Measurements from ENCODE around the gene KRTAP4-3. TPM values are rescaled to one million over a fixed set of nuclear protein-coding genes. Genes with fewer than 3 reads are reported as not detected.
"Not testable (repeated sequence)": the region's sequence is repeated elsewhere in the genome, so short reads cannot be mapped to it uniquely, and the experiment has no call there.

KRTAP4-3 gene
- total and polyA plus RNA-seq, 2 of the 13 experiments (the other 11 are each of a cell fraction or from before 2014, with no cell fraction given): not detected

DNA sequence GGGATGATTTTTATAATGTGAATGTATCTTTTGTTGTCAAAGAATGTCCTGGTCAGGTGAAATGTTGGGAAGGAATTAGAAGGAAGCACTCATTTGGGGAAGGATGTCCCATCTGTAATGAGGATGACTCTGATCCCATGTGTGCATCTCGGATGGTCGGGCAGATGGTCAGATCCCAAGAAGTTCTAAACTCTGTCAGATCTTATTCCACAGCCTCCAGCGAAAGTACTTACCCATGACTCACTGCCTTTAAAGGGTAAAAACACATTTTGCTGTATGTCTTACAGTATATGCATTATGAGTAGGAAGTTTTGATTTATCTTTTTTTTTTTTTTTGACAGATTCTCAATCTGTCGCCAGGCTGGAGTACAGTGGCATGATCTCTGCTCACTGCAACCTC, 49.3 kb downstream of the KRTAP4-3 start (continued):
- TF ChIP-seq ISX (CRISPR knock-in tag; conservative IDR thresholded peaks at IDR 0.05): no peak
- no peak for TF ChIP-seq ZNF777 (CRISPR knock-in tag; IDR thresholded peaks at IDR 0.05)
- no peak for TF ChIP-seq RFX1 (IDR thresholded peaks at IDR 0.05)
- TF ChIP-seq KDM5B (CRISPR knock-in tag; IDR thresholded peaks at IDR 0.05; ENCODE audit: borderline replicate concordance): no peak
- TF ChIP-seq ZMAT3 (CRISPR knock-in tag; conservative IDR thresholded peaks at IDR 0.05): no peak
- no peak for TF ChIP-seq GABPA (IDR thresholded peaks at IDR 0.05; ENCODE audit: low read depth, low read length)
- no peak for TF ChIP-seq GABPA (CRISPR knock-in tag; IDR thresholded peaks at IDR 0.05; ENCODE audit: low read depth)
- TF ChIP-seq ZNF569 (CRISPR knock-in tag; IDR thresholded peaks at IDR 0.05; ENCODE audit: borderline replicate concordance): no peak
- TF ChIP-seq, protein P1, sequence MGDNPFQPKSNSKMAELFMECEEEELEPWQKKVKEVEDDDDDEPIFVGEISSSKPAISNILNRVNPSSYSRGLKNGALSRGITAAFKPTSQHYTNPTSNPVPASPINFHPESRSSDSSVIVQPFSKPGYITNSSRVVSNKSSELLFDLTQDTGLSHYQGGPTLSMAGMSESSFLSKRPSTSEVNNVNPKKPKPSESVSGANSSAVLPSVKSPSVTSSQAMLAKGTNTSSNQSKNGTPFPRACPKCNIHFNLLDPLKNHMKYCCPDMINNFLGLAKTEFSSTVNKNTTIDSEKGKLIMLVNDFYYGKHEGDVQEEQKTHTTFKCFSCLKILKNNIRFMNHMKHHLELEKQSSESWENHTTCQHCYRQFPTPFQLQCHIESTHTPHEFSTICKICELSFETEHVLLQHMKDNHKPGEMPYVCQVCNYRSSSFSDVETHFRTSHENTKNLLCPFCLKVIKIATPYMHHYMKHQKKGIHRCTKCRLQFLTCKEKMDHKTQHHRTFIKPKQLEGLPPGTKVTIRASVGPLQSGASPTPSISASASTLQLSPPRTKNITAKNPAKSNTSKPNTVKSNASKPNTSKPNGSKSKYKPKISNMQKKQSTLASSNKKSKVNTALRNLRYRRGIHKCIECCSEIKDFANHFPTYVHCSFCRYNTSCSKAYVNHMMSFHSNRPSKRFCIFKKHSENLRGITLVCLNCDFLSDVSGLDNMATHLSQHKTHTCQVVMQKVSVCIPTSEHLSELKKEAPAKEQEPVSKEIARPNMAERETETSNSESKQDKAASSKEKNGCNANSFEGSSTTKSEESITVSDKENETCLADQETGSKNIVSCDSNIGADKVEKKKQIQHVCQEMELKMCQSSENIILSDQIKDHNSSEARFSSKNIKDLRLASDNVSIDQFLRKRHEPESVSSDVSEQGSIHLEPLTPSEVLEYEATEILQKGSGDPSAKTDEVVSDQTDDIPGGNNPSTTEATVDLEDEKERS (CRISPR knock-in tag; IDR thresholded peaks at IDR 0.05): no peak

GRCh38 chr17:41117846-41118386, 50.1 kb downstream of the KRTAP4-3 start, which contains the start of gene KRTAP4-11:
KRTAP4-11 (minus strand) TSS chr17:41118373; CDS start chr17:41118315, 58 bp downstream.
- 0% methylated on average over 3 of the region's 10 CpGs for WGBS (ENCODE audit: low lambda C conversion rate)
- FAIRE-seq; BruUV-seq (replicated peaks); H3K4me1 ChIP-seq (ENCODE audit: insufficient read depth, low read length); CTCF ChIA-PET (ENCODE audit: low intra/inter-chr PET ratio, low total read pairs); H3K9ac ChIP-seq (ENCODE audit: insufficient read depth, low read depth, low read length); H3K27ac ChIP-seq (ENCODE audit: extremely low read length, insufficient read depth, low read length); H3K27me3 ChIP-seq (ENCODE audit: control insufficient read depth in 1 of 2, insufficient read depth in 2 of 2, low read length in 2 of 2); H3K36me3 ChIP-seq (replicated peaks in 1 of 2; ENCODE audit: control insufficient read depth in 1 of 2, insufficient read depth in 2 of 2, low read length in 2 of 2); H3K4me2 ChIP-seq (ENCODE audit: low read depth, low read length); ATAC-seq; H3K79me2 ChIP-seq (ENCODE audit: insufficient read depth, low read length); H3K4me3 ChIP-seq (replicated peaks in 1 of 3; ENCODE audit: insufficient read depth in 1 of 3, low read depth in 2 of 3, low read length in 3 of 3); intact Hi-C loops (cut with micrococcal nuclease; ENCODE audit: unreplicated experiment); H4K20me1 ChIP-seq (ENCODE audit: insufficient read depth, low read length); H2AFZ ChIP-seq (ENCODE audit: low read length); in situ Hi-C loops (cut with HindIII; ENCODE audit: extremely low pct_ligation_motif_present, low pct_unique_long_range_greater_than_20kb); POLR2A ChIA-PET; DNase-seq (ENCODE audit: low spot score); H3K9me3 ChIP-seq (ENCODE audit: low read length): not testable (repeated sequence)

Small RNAs within 50 kb of the gene (small RNA-seq; reads per million reads assigned to genes)
- 0 reads per million in 3 experiments for gene KRTAP4-17P (ENCODE audit: insufficient read depth in 2 of 3, insufficient read length in 3 of 3, low read depth in 2 of 3, low replicate concordance in 1 of 3)

Other genes starting within 250 kb of the KRTAP4-3 start
Only the 30 nearest of the 40 such genes appear.
- not detected in 2 replicates for gene KRTAP1-5, start 141.0 kb downstream of the KRTAP4-3 start, total RNA-seq (2016; rRNA removed; fragmentation: Illumina TruSeq; extraction: Trizol)
- 0.07 and 0.09 TPM in 2 replicates for gene KRTAP1-5, start 141.0 kb downstream of the KRTAP4-3 start, polyA plus RNA-seq (2011; rRNA removed)
- gene KRTAP1-4, start 138.0 kb downstream of the KRTAP4-3 start, total RNA-seq (2016; rRNA removed; fragmentation: Illumina TruSeq; extraction: Trizol): not detected in 2 replicates
- not detected in 2 replicates for gene KRTAP1-4, start 138.0 kb downstream of the KRTAP4-3 start, polyA plus RNA-seq (2011; rRNA removed)
- not detected in 2 replicates for gene KRTAP1-3, start 133.3 kb downstream of the KRTAP4-3 start, total RNA-seq (2016; rRNA removed; fragmentation: Illumina TruSeq; extraction: Trizol)
- not detected in 2 replicates for gene KRTAP1-3, start 133.3 kb downstream of the KRTAP4-3 start, polyA plus RNA-seq (2011; rRNA removed)
- gene KRTAP1-1, start 126.8 kb downstream of the KRTAP4-3 start, total RNA-seq (2016; rRNA removed; fragmentation: Illumina TruSeq; extraction: Trizol): not detected in 2 replicates
- not detected in 2 replicates for gene KRTAP1-1, start 126.8 kb downstream of the KRTAP4-3 start, polyA plus RNA-seq (2011; rRNA removed)
- not detected in 2 replicates for gene KRTAP2-1, start 120.9 kb downstream of the KRTAP4-3 start, total RNA-seq (2016; rRNA removed; fragmentation: Illumina TruSeq; extraction: Trizol)
- not detected in 2 replicates for gene KRTAP2-1, start 120.9 kb downstream of the KRTAP4-3 start, polyA plus RNA-seq (2011; rRNA removed)
- not detected in 2 replicates for gene KRTAP2-2, start 113.0 kb downstream of the KRTAP4-3 start, total RNA-seq (2016; rRNA removed; fragmentation: Illumina TruSeq; extraction: Trizol)
- gene KRTAP2-2, start 113.0 kb downstream of the KRTAP4-3 start, polyA plus RNA-seq (2011; rRNA removed): not detected in 2 replicates
- not detected in 2 replicates for gene KRTAP2-3, start 108.1 kb downstream of the KRTAP4-3 start, total RNA-seq (2016; rRNA removed; fragmentation: Illumina TruSeq; extraction: Trizol)
- gene KRTAP2-3, start 108.1 kb downstream of the KRTAP4-3 start, polyA plus RNA-seq (2011; rRNA removed): 0.24 and 0.25 TPM in 2 replicates
- gene KRTAP2-4, start 102.3 kb downstream of the KRTAP4-3 start, total RNA-seq (2016; rRNA removed; fragmentation: Illumina TruSeq; extraction: Trizol): not detected in 2 replicates
- gene KRTAP2-4, start 102.3 kb downstream of the KRTAP4-3 start, polyA plus RNA-seq (2011; rRNA removed): not detected in 2 replicates
- not detected in 2 replicates for gene KRTAP4-7, start 84.1 kb downstream of the KRTAP4-3 start, total RNA-seq (2016; rRNA removed; fragmentation: Illumina TruSeq; extraction: Trizol)
- gene KRTAP4-7, start 84.1 kb downstream of the KRTAP4-3 start, polyA plus RNA-seq (2011; rRNA removed): not detected in 2 replicates
- not detected in 2 replicates for gene KRTAP4-8, start 70.1 kb downstream of the KRTAP4-3 start, total RNA-seq (2016; rRNA removed; fragmentation: Illumina TruSeq; extraction: Trizol)
- gene KRTAP4-8, start 70.1 kb downstream of the KRTAP4-3 start, polyA plus RNA-seq (2011; rRNA removed): not detected in 2 replicates
- not detected in 2 replicates for gene KRTAP4-16, start 66.0 kb downstream of the KRTAP4-3 start, total RNA-seq (2016; rRNA removed; fragmentation: Illumina TruSeq; extraction: Trizol)
- gene KRTAP4-16, start 66.0 kb downstream of the KRTAP4-3 start, polyA plus RNA-seq (2011; rRNA removed): not detected in 2 replicates
- not detected in 2 replicates for gene KRTAP4-9, start 62.8 kb downstream of the KRTAP4-3 start, total RNA-seq (2016; rRNA removed; fragmentation: Illumina TruSeq; extraction: Trizol)
- gene KRTAP4-9, start 62.8 kb downstream of the KRTAP4-3 start, polyA plus RNA-seq (2011; rRNA removed): not detected in 2 replicates
- not detected in 2 replicates for gene KRTAP4-11, start 49.8 kb downstream of the KRTAP4-3 start, total RNA-seq (2016; rRNA removed; fragmentation: Illumina TruSeq; extraction: Trizol)
- not detected in 2 replicates for gene KRTAP4-11, start 49.8 kb downstream of the KRTAP4-3 start, polyA plus RNA-seq (2011; rRNA removed)
- not detected in 2 replicates for gene KRTAP4-12, start 44.0 kb downstream of the KRTAP4-3 start, total RNA-seq (2016; rRNA removed; fragmentation: Illumina TruSeq; extraction: Trizol)
- gene KRTAP4-12, start 44.0 kb downstream of the KRTAP4-3 start, polyA plus RNA-seq (2011; rRNA removed): not detected in 2 replicates
- not detected in 2 replicates for gene KRTAP4-6, start 27.7 kb downstream of the KRTAP4-3 start, total RNA-seq (2016; rRNA removed; fragmentation: Illumina TruSeq; extraction: Trizol)
- not detected in 2 replicates for gene KRTAP4-6, start 27.7 kb downstream of the KRTAP4-3 start, polyA plus RNA-seq (2011; rRNA removed)
- not detected in 2 replicates for gene KRTAP4-5, start 18.4 kb downstream of the KRTAP4-3 start, total RNA-seq (2016; rRNA removed; fragmentation: Illumina TruSeq; extraction: Trizol)
- not detected in 2 replicates for gene KRTAP4-5, start 18.4 kb downstream of the KRTAP4-3 start, polyA plus RNA-seq (2011; rRNA removed)
- gene KRTAP4-4, start 7.5 kb downstream of the KRTAP4-3 start, total RNA-seq (2016; rRNA removed; fragmentation: Illumina TruSeq; extraction: Trizol): not detected in 2 replicates
- not detected in 2 replicates for gene KRTAP4-4, start 7.5 kb downstream of the KRTAP4-3 start, polyA plus RNA-seq (2011; rRNA removed)
- not detected in 2 replicates for gene KRTAP4-2, start 10.0 kb upstream of the KRTAP4-3 start, total RNA-seq (2016; rRNA removed; fragmentation: Illumina TruSeq; extraction: Trizol)
- not detected in 2 replicates for gene KRTAP4-2, start 10.0 kb upstream of the KRTAP4-3 start, polyA plus RNA-seq (2011; rRNA removed)
- gene KRTAP4-1, start 16.7 kb upstream of the KRTAP4-3 start, total RNA-seq (2016; rRNA removed; fragmentation: Illumina TruSeq; extraction: Trizol): not detected in 2 replicates
- gene KRTAP4-1, start 16.7 kb upstream of the KRTAP4-3 start, polyA plus RNA-seq (2011; rRNA removed): not detected in 2 replicates
- not detected in 2 replicates for gene KRTAP9-1, start 21.7 kb upstream of the KRTAP4-3 start, total RNA-seq (2016; rRNA removed; fragmentation: Illumina TruSeq; extraction: Trizol)
- not detected in 2 replicates for gene KRTAP9-1, start 21.7 kb upstream of the KRTAP4-3 start, polyA plus RNA-seq (2011; rRNA removed)
- gene KRTAP9-2, start 58.4 kb upstream of the KRTAP4-3 start, total RNA-seq (2016; rRNA removed; fragmentation: Illumina TruSeq; extraction: Trizol): not detected in 2 replicates
- not detected in 2 replicates for gene KRTAP9-2, start 58.4 kb upstream of the KRTAP4-3 start, polyA plus RNA-seq (2011; rRNA removed)
- not detected in 2 replicates for gene KRTAP9-3, start 64.2 kb upstream of the KRTAP4-3 start, total RNA-seq (2016; rRNA removed; fragmentation: Illumina TruSeq; extraction: Trizol)
- not detected in 2 replicates for gene KRTAP9-3, start 64.2 kb upstream of the KRTAP4-3 start, polyA plus RNA-seq (2011; rRNA removed)
- gene KRTAP9-8, start 69.8 kb upstream of the KRTAP4-3 start, total RNA-seq (2016; rRNA removed; fragmentation: Illumina TruSeq; extraction: Trizol): not detected in 2 replicates
- not detected in 2 replicates for gene KRTAP9-8, start 69.8 kb upstream of the KRTAP4-3 start, polyA plus RNA-seq (2011; rRNA removed)
- not detected in 2 replicates for gene KRTAP9-4, start 81.5 kb upstream of the KRTAP4-3 start, total RNA-seq (2016; rRNA removed; fragmentation: Illumina TruSeq; extraction: Trizol)
- gene KRTAP9-4, start 81.5 kb upstream of the KRTAP4-3 start, polyA plus RNA-seq (2011; rRNA removed): not detected in 2 replicates
- gene KRTAP9-9, start 87.2 kb upstream of the KRTAP4-3 start, total RNA-seq (2016; rRNA removed; fragmentation: Illumina TruSeq; extraction: Trizol): not detected in 2 replicates
- not detected in 2 replicates for gene KRTAP9-9, start 87.2 kb upstream of the KRTAP4-3 start, polyA plus RNA-seq (2011; rRNA removed)
- not detected in 2 replicates for gene KRTAP9-6, start 97.2 kb upstream of the KRTAP4-3 start, total RNA-seq (2016; rRNA removed; fragmentation: Illumina TruSeq; extraction: Trizol)
- gene KRTAP9-6, start 97.2 kb upstream of the KRTAP4-3 start, polyA plus RNA-seq (2011; rRNA removed): not detected in 2 replicates
- gene KRTAP9-7, start 107.5 kb upstream of the KRTAP4-3 start, total RNA-seq (2016; rRNA removed; fragmentation: Illumina TruSeq; extraction: Trizol): not detected in 2 replicates
- gene KRTAP9-7, start 107.5 kb upstream of the KRTAP4-3 start, polyA plus RNA-seq (2011; rRNA removed): not detected in 2 replicates
- not detected in 2 replicates for gene KRTAP29-1, start 134.6 kb upstream of the KRTAP4-3 start, total RNA-seq (2016; rRNA removed; fragmentation: Illumina TruSeq; extraction: Trizol)
- gene KRTAP29-1, start 134.6 kb upstream of the KRTAP4-3 start, polyA plus RNA-seq (2011; rRNA removed): not detected in 2 replicates
- not detected in 2 replicates for gene KRTAP16-1, start 141.1 kb upstream of the KRTAP4-3 start, total RNA-seq (2016; rRNA removed; fragmentation: Illumina TruSeq; extraction: Trizol)
- gene KRTAP16-1, start 141.1 kb upstream of the KRTAP4-3 start, polyA plus RNA-seq (2011; rRNA removed): not detected in 2 replicates
- gene KRTAP17-1, start 147.5 kb upstream of the KRTAP4-3 start, total RNA-seq (2016; rRNA removed; fragmentation: Illumina TruSeq; extraction: Trizol): not detected in 2 replicates
- not detected in 2 replicates for gene KRTAP17-1, start 147.5 kb upstream of the KRTAP4-3 start, polyA plus RNA-seq (2011; rRNA removed)

Measured in HepG2 (cell line).